K562 (cell line): ENCODE measurements around the gene ACSS2. TPM values are rescaled to one million over a fixed set of nuclear protein-coding genes. Genes with fewer than 3 reads are reported as not detected.

Experiments used
- ATAC-seq: fragments of 200-7000 bp; cut with Tn5 transposase; 3 replicates; pipeline ENCODE4 v1.9.1; 2020; ENCODE audit warnings: moderate library complexity
- BruUV-seq: library from RNA; stranded (reverse); fragments of 400-500 nt; replicated peaks from 2 replicates; lab custom pipeline; 2021; lab: Mats Ljungman, UMichigan
- CTCF ChIA-PET: fragments of 300-600 bp; formaldehyde crosslinking; extraction: SDS; loops from one replicate; lab custom pipeline; 2021; ENCODE audit warnings: low intra/inter-chr PET ratio; lab: Yijun Ruan, JAX
- POLR2A ChIA-PET: fragments of 300-600, 350-650 bp; sonication (Branson Sonifier 250); formaldehyde crosslinking; extraction: SDS; loops from one replicate; lab custom pipeline; 2021; ENCODE audit warnings: antibody characterized with exemption, inconsistent platforms; lab: Yijun Ruan, JAX
- DNase-seq, 4 experiments: peaks; one replicate each; pipeline versions ENCODE4 v3.0.0 to v3.0.0-alpha.2; 2011 to 2018; ENCODE audit warnings: low spot score in 3 of 4, mixed read lengths in 3 of 4; ENCODE audit errors: extremely low read depth in 1 of 4
- FAIRE-seq: peaks from 2 replicates; lab custom pipeline; 2011; peaks lifted over from hg19 to GRCh38; lab: Jason Lieb, UNC
- H2AFZ ChIP-seq: 2 replicates; pipeline ENCODE4 v1.6.0; 2011; ENCODE audit warnings: low read depth, low read length, control low read depth, inconsistent platforms
- H3K27ac ChIP-seq: fragments of 200-600 bp; 3 replicates; pipeline ENCODE4 v1.8.0; 2011; ENCODE audit warnings: low read depth, mild to moderate bottlenecking, control low read depth, inconsistent platforms, low read length, moderate library complexity, mixed read lengths; ENCODE audit errors: extremely low read depth
- H3K27me3 ChIP-seq, 2 experiments: fragments of 300-600 bp in 1 of 2; 2 replicates in 1 of 2; 3 replicates in 1 of 2; pipeline versions ENCODE4 v1.6.0 to v1.8.0; 2011; ENCODE audit warnings: inconsistent platforms in 2 of 2, low read length in 2 of 2, mild to moderate bottlenecking in 1 of 2, mixed read lengths in 1 of 2, moderate library complexity in 1 of 2; ENCODE audit not compliant: control insufficient read depth in 2 of 2, insufficient read depth in 2 of 2
- H3K36me3 ChIP-seq: fragments of 300-600 bp; 3 replicates; pipeline ENCODE4 v1.8.0; 2011; ENCODE audit warnings: mild to moderate bottlenecking, low read length, inconsistent platforms; ENCODE audit not compliant: control insufficient read depth, insufficient read depth
- H3K4me1 ChIP-seq, 2 experiments: fragments of 200-600 bp in 1 of 2; replicated peaks in 1 of 2; 2 replicates in 1 of 2; 3 replicates in 1 of 2; pipeline versions ENCODE4 v1.5.1 to v1.8.0; 2011; ENCODE audit warnings: inconsistent platforms in 2 of 2, low read length in 2 of 2, mild to moderate bottlenecking in 1 of 2, mixed read lengths in 1 of 2, moderate library complexity in 1 of 2; ENCODE audit not compliant: control insufficient read depth in 2 of 2, insufficient read depth in 2 of 2
- H3K4me2 ChIP-seq: 2 replicates; pipeline ENCODE4 v1.6.1; 2011; ENCODE audit warnings: low read length, control low read depth, inconsistent platforms, mixed read lengths; ENCODE audit not compliant: insufficient read depth
- H3K4me3 ChIP-seq: fragments of 200-600 bp; sonication (generic), shearing (Covaris generic); 2 replicates; pipeline ENCODE4 v1.5.1; 2016; ENCODE audit warnings: control low read depth, inconsistent platforms
- H3K79me2 ChIP-seq: fragments of 200-600 bp; 3 replicates; pipeline ENCODE4 v1.8.0; 2011; ENCODE audit warnings: low read length, inconsistent platforms; ENCODE audit not compliant: control insufficient read depth, insufficient read depth
- H3K9ac ChIP-seq, 2 experiments: 2 replicates each; pipeline versions ENCODE4 v1.6.0 to v1.6.1; 2011; ENCODE audit warnings: low read depth in 2 of 2, low read length in 2 of 2, control low read depth in 1 of 2, inconsistent platforms in 1 of 2, mild to moderate bottlenecking in 1 of 2, mixed read lengths in 1 of 2; ENCODE audit not compliant: insufficient read depth in 1 of 2
- H3K9me1 ChIP-seq: one replicate; pipeline ENCODE4 v1.6.0; 2011; ENCODE audit warnings: inconsistent platforms, mild to moderate bottlenecking, low read length, moderate library complexity; ENCODE audit not compliant: control insufficient read depth, insufficient read depth
- H3K9me3 ChIP-seq: replicated peaks from 2 replicates; pipeline ENCODE4 v1.5.1; 2011; ENCODE audit warnings: low read depth, low read length, inconsistent platforms; ENCODE audit not compliant: control insufficient read depth, insufficient read depth
- H4K20me1 ChIP-seq: replicated peaks from 2 replicates; pipeline ENCODE4 v1.6.1; 2011; ENCODE audit warnings: low read length, inconsistent platforms, mixed read lengths; ENCODE audit not compliant: control insufficient read depth, insufficient read depth
- EHMT2 ChIP-seq: fragments of 450-650 bp; IDR thresholded peaks from 2 replicates; pipeline ENCODE4 v1.6.1; 2018; ENCODE audit warnings: antibody characterized with exemption
- KLF6 ChIP-seq: fragments of 250-450 bp; sonication (Bioruptor Pico); IDR thresholded peaks from 2 replicates; pipeline ENCODE4 v1.4.0; 2020; ENCODE audit warnings: mild to moderate bottlenecking, moderate library complexity, borderline replicate concordance
- L3MBTL2 ChIP-seq: fragments of 450-650 bp; IDR thresholded peaks from 2 replicates; pipeline ENCODE4 v1.6.1; 2016; ENCODE audit warnings: mild to moderate bottlenecking, moderate library complexity
- MTA2 ChIP-seq: fragments of 450-650 bp; IDR thresholded peaks from 2 replicates; pipeline ENCODE4 v1.6.1; 2016; ENCODE audit warnings: low read depth
- PCBP2 ChIP-seq: fragments of 200-400 bp; formaldehyde crosslinking; IDR thresholded peaks from 2 replicates; pipeline ENCODE4 v1.6.1; 2018; ENCODE audit warnings: low read length, low read depth, mild to moderate bottlenecking, moderate library complexity; ENCODE audit not compliant: poor library complexity, severe bottlenecking
- POLR2AphosphoS2 ChIP-seq: IDR thresholded peaks from 2 replicates; pipeline ENCODE4 v1.6.1; 2012; ENCODE audit warnings: low read length, improper control_type of control experiment
- POLR2AphosphoS5 ChIP-seq: IDR thresholded peaks from 2 replicates; pipeline ENCODE4 v1.6.1; 2011; ENCODE audit warnings: mild to moderate bottlenecking, low read depth, low read length, moderate library complexity; ENCODE audit not compliant: control insufficient read depth, insufficient read depth
- POLR2G ChIP-seq: fragments of 200-400 bp; formaldehyde crosslinking; IDR thresholded peaks from 2 replicates; pipeline ENCODE4 v1.6.1; 2017; ENCODE audit warnings: low read depth, mild to moderate bottlenecking, antibody characterized with exemption, low read length, moderate library complexity
- RBFOX2 ChIP-seq: fragments of 200-400 bp; formaldehyde crosslinking; IDR thresholded peaks from 2 replicates; pipeline ENCODE4 v1.6.1; 2017; ENCODE audit warnings: low read depth, mild to moderate bottlenecking, low read length, moderate library complexity
- RBM39 ChIP-seq: fragments of 200-400 bp; formaldehyde crosslinking; optimal IDR thresholded peaks from 2 replicates; pipeline ENCODE3; 2018; ENCODE audit warnings: low read depth, low read length
- SNRNP70 ChIP-seq: fragments of 200-400 bp; formaldehyde crosslinking; optimal IDR thresholded peaks from 2 replicates; pipeline ENCODE3; 2017; ENCODE audit warnings: low read depth, low read length
- SPI1 ChIP-seq: IDR thresholded peaks from 2 replicates; pipeline ENCODE4 v1.6.1; 2011; ENCODE audit warnings: low read depth, low read length, control low read depth, borderline replicate concordance
- TBP ChIP-seq: optimal IDR thresholded peaks from 2 replicates; pipeline ENCODE3; 2011; ENCODE audit warnings: low read depth, low read length, improper control_type of control experiment
- XRCC4 ChIP-seq: IDR thresholded peaks from one replicate; pipeline ENCODE4 v1.6.1; 2011; ENCODE audit not compliant: insufficient read depth, insufficient read length; ENCODE audit errors: extremely low read depth
- ZNF174 ChIP-seq: fragments of 250-450 bp; sonication (Bioruptor Pico); IDR thresholded peaks from 2 replicates; pipeline ENCODE4 v1.4.0; 2020; ENCODE audit warnings: mild to moderate bottlenecking
- ZNF668 ChIP-seq: fragments of 250-450 bp; sonication (Bioruptor Pico); IDR thresholded peaks from 2 replicates; pipeline ENCODE4 v1.8.0; 2022; ENCODE audit warnings: mild to moderate bottlenecking, inconsistent platforms
- ZZZ3 ChIP-seq: fragments of 450-650 bp; IDR thresholded peaks from 2 replicates; pipeline ENCODE4 v1.6.1; 2016; ENCODE audit warnings: antibody characterized with exemption, mild to moderate bottlenecking, moderate library complexity
- WGBS: fragments of 100-300 bp; shearing (Covaris generic); methylation state at CpG from one replicate; pipeline ENCODE4 v1.1.6; 2016; ENCODE audit warnings: low coverage, mixed read lengths; ENCODE audit not compliant: insufficient coverage; ENCODE audit errors: missing lambda C conversion rate; 5-methylcytosine and 5-hydroxymethylcytosine counted together
- in situ Hi-C: fragments of 300-500 bp; cut with MboI; formaldehyde crosslinking; loops from 4 replicates; pipeline ENCODE4 v1.15.0; 2018; ENCODE audit warnings: inconsistent platforms, mixed read lengths
- intact Hi-C: fragments of 100-400 bp; cut with micrococcal nuclease; formaldehyde crosslinking; loops from 2 replicates; pipeline ENCODE4 v1.14.2; 2022
- polyA plus RNA-seq, 8 experiments: library from polyadenylated mRNA; depleted of rRNA in 4 of 8; stranded (reverse) in 5 of 8; unstranded in 3 of 8; fragments of >200 nt; fragmentation: Nextera tagmentation in 2 of 8; fragmentation: Illumina TruSeq in 1 of 8; extraction: Ambion mirVana in 2 of 8; extraction: Trizol in 1 of 8; gene quantifications; 2 replicates each; pipeline versions ENCODE4 v1.2.1 to v1.2.3, GENCODE V29; 2011 to 2014; ENCODE audit warnings: inconsistent platforms in 1 of 8, missing spikeins in 1 of 8
- total RNA-seq, 7 experiments: library from RNA; depleted of rRNA in 6 of 7; stranded (reverse); fragments of >200 nt in 6 of 7; fragmentation: Illumina TruSeq in 2 of 7; extraction: Trizol in 2 of 7; gene quantifications; 2 replicates each; pipeline versions ENCODE4 v1.2.1 to v1.2.3, GENCODE V29; 2011 to 2021; ENCODE audit warnings: low replicate concordance in 1 of 7

ACSS2 gene
- total and polyA plus RNA-seq, 9 of the 15 experiments (the other 6 are each of a cell fraction or from before 2014, with no cell fraction given): 21.9 to 246 (median 66.2) TPM

GRCh38 chr20:34938466-34939163, 62.2 kb downstream of the ACSS2 start:
- BruUV-seq: no TSS peak
- Histone ChIP-seq H3K9me1 (no peaks in the 10 kb centered on the region), H2AFZ (no peak overlapping the region), H3K4me2 (no peak overlapping the region), H3K27ac (no peak overlapping the region), H3K4me3 (no peak overlapping the region), H3K4me1 (no peaks in the 10 kb centered on the region), H3K9me3 (no peaks in the 10 kb centered on the region), H3K79me2 (no peaks in the 10 kb centered on the region), H3K27me3 (no peaks in the 10 kb centered on the region), H3K9ac (peak overlapping the region in 1 of 2 experiments; percentile 68; a peak in 2 of 4 replicates), H4K20me1 (no peaks in the 10 kb centered on the region), H3K36me3 (peaks cover 86% of the 10 kb centered on the region)
- ChIA-PET CTCF (interaction anchor here (0.6 kb wide), 1 partner anchor 183 kb away, joined by 3 read pairs; no protein-coding TSS in a partner anchor), POLR2A (interaction anchor here (0.6 to 0.7 kb wide), 2 partner anchors 10 to 13 kb away, joined by 3 read pairs; no protein-coding TSS in a partner anchor)
- 90% methylated on average over 14 of the region's 14 CpGs for WGBS
- intact Hi-C loops (no loop called here), in situ Hi-C loops (no loop called here)
- TF ChIP-seq SPI1 (0 out of 2 replicates have a peak, but pooled peaks have one; percentile 12), POLR2G (no peak)
- FAIRE-seq: no peak
- no peak for DNase-seq
- no peak for ATAC-seq

- Histone ChIP-seq H3K27me3 (no peaks in the 10 kb centered on the region), H3K36me3 (peaks cover 90% of the 10 kb centered on the region), H3K4me3 (no peak overlapping the region), H4K20me1 (no peaks in the 10 kb centered on the region), H3K9ac (no peak overlapping the region), H3K9me1 (no peaks in the 10 kb centered on the region), H3K79me2 (no peaks in the 10 kb centered on the region), H3K9me3 (no peaks in the 10 kb centered on the region), H3K4me2 (no peak overlapping the region), H3K4me1 (no peaks in the 10 kb centered on the region), H3K27ac (no peak overlapping the region), H2AFZ (no peak overlapping the region)
- CTCF ChIA-PET: no interaction called here
- BruUV-seq: no TSS peak
- WGBS: 83% methylated on average over 1 of the region's 1 CpG
- TF ChIP-seq ZNF668 (CRISPR knock-in tag) (no peak), KLF6 (no peak), SNRNP70 (no peak), RBM39 (no peak), RBFOX2 (no peak), TBP (no peak), PCBP2 (no peak), POLR2AphosphoS2 (no peak), L3MBTL2 (no peak), POLR2AphosphoS5 (no peak), ZNF174 (CRISPR knock-in tag) (no peak), MTA2 (no peak), ZZZ3 (no peak), XRCC4 (no peak), EHMT2 (no peak)
- DNase-seq: no peak
- no peak for ATAC-seq
- POLR2A ChIA-PET: no interaction called here
- in situ Hi-C loops (no loop called here), intact Hi-C loops (no loop called here)
- FAIRE-seq: no peak
These were observed 63.7 kb downstream of the ACSS2 start for GRCh38 chr20:34940081-34940481.
